ENCODE results near the gene NUP153.

The NUP153 gene

DNA sequence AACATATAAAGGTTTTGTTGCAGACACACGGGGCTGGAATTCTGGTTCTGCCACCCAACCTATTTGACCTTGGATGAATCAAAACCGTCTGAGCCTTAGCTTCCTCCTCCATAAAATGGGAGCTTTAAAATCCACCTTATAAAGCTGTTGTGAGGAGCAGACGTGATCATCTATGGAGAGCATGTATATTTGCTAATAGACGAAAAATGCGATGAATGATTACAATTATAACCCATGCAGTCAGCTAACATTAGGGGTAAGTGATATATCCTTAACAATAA is 586 bp upstream of the NUP153 start:
- H3K4me3 Mint-ChIP-seq, result peak overlapping the region; percentile 82
- ATAC-seq (replicated peaks; ENCODE audit: extremely low read depth, poor library complexity, severe bottlenecking) (no peak), DNase-seq (ENCODE audit: low spot score in 2 of 2) (no peak)
- H3K27ac Mint-ChIP-seq (ENCODE audit: low read depth), result peak overlapping the region; percentile 89
- no peaks in the 10 kb centered on the region for H3K27me3 Mint-ChIP-seq
- H3K9me3 Mint-ChIP-seq, result no peaks in the 10 kb centered on the region
- H3K36me3 Mint-ChIP-seq (ENCODE audit: insufficient read depth), result peaks cover 18% of the 10 kb centered on the region
- H3K4me1 Mint-ChIP-seq, result peaks cover 29% of the 10 kb centered on the region

DNA sequence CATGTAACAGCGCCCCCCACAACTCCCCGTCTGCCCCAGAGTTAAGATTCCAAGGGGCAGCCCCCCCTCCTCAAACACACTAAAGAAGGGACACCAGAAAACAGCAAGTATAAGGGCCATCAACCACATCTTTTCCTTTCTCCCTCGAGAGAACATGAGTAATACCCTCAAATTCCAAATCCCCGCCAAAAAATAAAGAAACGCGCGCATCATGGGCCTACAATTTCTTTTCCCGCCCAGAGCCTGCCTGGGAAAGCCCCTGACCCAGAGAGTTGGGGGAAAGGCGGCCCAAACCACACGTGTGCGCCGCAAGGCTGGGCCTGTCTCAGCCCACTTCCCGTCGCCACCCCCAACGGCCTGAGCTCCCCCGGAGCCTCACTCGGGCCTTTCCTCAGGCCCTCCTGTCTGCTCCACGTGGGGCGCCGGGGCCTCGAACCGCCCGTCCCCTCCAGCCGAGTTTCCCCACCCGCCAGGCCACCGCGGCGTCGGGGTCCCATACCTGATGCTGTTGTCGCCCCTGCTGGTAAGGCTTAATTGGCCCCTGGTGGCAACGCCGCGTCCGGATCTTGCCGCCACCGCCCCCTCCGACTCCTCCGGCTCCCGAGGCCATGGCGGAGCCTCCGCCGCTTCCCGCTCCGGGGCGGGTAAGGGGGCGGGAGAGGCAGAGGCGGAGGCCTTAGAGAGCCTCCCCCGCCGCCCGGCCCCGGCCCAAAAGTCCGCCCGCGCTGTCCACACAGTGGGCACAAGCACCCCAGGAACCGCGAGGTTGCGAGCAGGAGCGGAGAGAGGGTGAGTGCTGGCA is 746 bp downstream of the NUP153 start:
- Mint-ChIP-seq H3K27ac (ENCODE audit: low read depth) (peak overlapping the region; percentile 89), H3K9me3 (no peaks in the 10 kb centered on the region), H3K36me3 (ENCODE audit: insufficient read depth) (peaks cover 25% of the 10 kb centered on the region), H3K4me1 (peaks cover 35% of the 10 kb centered on the region), H3K4me3 (peak overlapping the region; percentile 82), H3K27me3 (no peaks in the 10 kb centered on the region)
- DNase-seq (ENCODE audit: low spot score in 2 of 2) (peak; percentile 64 to 81), ATAC-seq (replicated peaks; ENCODE audit: extremely low read depth, poor library complexity, severe bottlenecking) (peak; percentile 77)

DNA sequence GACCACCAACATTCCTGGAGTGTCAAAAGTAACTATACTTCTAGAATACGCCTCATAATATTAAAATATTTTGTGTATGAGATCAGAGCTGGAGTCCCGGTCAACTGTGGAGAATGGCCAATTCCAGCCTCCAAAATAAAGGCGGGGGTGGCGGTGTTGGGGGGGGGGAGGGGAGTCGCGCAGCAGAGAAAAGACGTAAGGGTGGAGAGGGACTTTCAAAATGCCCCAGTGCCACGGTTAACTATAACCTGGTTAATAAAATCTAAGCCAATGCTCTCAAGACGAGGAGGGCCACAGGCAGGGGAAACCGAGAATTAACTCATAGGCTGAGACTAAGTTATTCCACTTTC is 1.3 kb downstream of the NUP153 start:
- peaks cover 27% of the 10 kb centered on the region for H3K36me3 Mint-ChIP-seq (ENCODE audit: insufficient read depth)
- no peaks in the 10 kb centered on the region for H3K27me3 Mint-ChIP-seq
- ATAC-seq (replicated peaks; ENCODE audit: extremely low read depth, poor library complexity, severe bottlenecking) (no peak), DNase-seq (ENCODE audit: low spot score in 2 of 2) (no peak)
- H3K4me1 Mint-ChIP-seq, result peaks cover 35% of the 10 kb centered on the region
- H3K9me3 Mint-ChIP-seq, result no peaks in the 10 kb centered on the region
- H3K4me3 Mint-ChIP-seq, result peak overlapping the region; percentile 82
- peak overlapping the region; percentile 89 for H3K27ac Mint-ChIP-seq (ENCODE audit: low read depth)

DNA sequence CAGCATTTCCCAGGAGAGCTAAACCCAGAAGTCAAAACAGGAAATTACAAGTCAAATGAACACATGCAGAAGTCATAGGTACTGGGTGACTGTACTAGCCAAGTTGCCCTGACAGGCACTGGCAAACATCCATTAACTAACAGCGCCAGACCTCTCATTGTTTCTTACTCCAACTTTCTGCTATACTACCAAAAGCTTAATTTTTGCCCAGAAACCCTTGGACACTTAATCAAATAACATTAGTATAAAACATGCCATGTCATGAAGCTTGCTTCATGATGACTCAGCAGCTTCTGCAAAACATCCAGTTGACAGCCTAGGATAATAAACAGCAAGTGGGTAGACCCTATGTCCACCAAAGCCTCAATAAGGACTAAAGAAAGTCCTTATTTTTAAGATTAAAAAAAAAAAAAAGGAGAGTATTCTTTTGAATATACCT is 3.5 kb downstream of the NUP153 start:
- Mint-ChIP-seq H3K9me3 (no peaks in the 10 kb centered on the region), H3K4me1 (peaks cover 35% of the 10 kb centered on the region), H3K27me3 (no peaks in the 10 kb centered on the region), H3K27ac (ENCODE audit: low read depth) (peak overlapping the region; percentile 89), H3K36me3 (ENCODE audit: insufficient read depth) (peaks cover 28% of the 10 kb centered on the region), H3K4me3 (peak overlapping the region; percentile 82)
- ATAC-seq (replicated peaks; ENCODE audit: extremely low read depth, poor library complexity, severe bottlenecking) (no peak), DNase-seq (ENCODE audit: low spot score in 2 of 2) (no peak)

DNA sequence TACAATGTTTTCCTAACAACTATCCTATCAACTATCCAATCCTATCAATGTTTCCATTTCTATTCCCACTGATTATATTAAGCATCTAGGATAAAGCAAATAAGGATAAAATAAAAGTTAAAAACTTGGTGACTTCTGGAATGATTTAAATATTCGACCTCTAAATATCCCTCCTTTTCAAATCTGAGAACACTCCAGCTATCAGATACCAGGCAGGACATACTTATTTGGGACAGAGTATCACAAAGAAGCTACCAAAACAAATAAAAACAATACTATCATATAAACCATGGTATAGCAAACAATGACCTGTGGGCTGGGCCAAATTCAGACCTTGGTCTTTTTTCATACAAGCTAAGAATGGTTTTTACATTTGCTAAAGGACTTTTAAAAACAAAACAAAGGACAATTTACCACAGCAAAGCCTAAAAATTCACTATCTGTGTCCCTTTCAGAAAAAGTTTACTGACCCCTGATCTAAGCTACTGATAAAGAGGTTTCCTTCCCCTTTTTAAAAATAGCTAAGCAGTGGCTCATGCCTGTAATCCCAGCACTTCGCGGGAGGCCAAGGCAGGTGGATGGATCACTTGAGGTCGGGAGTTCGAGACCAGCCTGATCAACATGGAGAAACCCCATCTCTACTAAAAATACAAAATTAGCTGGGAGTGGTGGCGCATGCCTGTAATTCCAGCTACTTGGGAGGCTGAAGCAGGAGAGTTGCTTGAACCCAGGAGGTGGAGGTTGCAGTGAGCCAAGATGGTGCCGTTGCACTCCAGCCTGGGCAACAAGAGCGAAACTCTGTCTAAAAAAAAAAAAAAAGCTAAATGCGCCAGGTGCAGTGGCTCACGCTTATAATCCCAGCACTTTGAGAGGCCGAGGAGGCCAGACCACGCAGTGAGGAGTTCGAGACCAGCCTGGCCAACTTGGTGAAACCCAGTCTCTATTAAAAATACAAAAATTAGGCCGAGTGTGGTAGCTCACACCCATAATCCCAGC is 6.0 kb downstream of the NUP153 start:
- DNase-seq (ENCODE audit: low spot score in 2 of 2), result no peak
- H3K9me3 Mint-ChIP-seq, result no peaks in the 10 kb centered on the region
- H3K36me3 Mint-ChIP-seq (ENCODE audit: insufficient read depth), result peaks cover 22% of the 10 kb centered on the region
- H3K4me1 Mint-ChIP-seq, result peaks cover 34% of the 10 kb centered on the region
- H3K27ac Mint-ChIP-seq (ENCODE audit: low read depth), result peak overlapping the region; percentile 89
- no peak for ATAC-seq (replicated peaks; ENCODE audit: extremely low read depth, poor library complexity, severe bottlenecking)
- H3K4me3 Mint-ChIP-seq, result no peak overlapping the region
- no peaks in the 10 kb centered on the region for H3K27me3 Mint-ChIP-seq

DNA sequence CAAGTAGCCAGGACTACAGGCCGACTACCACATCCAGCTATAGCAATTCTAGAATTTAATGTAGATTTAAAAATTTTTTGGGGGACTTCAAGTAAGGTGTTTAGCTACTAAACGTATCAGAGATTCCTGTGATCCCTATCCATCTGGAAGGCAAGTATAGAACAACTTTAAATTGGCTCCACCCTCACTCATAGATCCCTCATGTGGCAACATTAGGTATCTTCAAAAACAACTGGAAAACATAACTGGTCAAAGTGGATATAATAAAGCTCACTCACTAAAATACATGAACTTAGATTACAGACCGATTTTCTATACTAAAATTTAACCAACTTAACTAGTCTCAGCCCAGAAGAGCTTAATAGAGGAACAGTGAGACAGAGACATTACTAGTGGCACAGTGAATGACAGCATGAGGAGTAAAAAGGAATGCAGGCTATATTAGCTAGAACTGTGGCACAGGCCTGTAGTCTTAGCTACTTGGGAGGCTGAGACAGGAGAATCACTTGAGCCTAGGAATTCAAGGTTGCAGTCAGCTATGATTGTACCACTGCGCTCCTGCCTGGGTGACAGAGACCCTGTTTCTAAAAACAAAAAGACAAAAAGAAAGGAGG is 14.7 kb downstream of the NUP153 start:
- Mint-ChIP-seq H3K4me3 (no peak overlapping the region), H3K9me3 (no peaks in the 10 kb centered on the region), H3K4me1 (peaks cover 68% of the 10 kb centered on the region), H3K27ac (ENCODE audit: low read depth) (no peak overlapping the region), H3K27me3 (no peaks in the 10 kb centered on the region), H3K36me3 (ENCODE audit: insufficient read depth) (peaks cover 36% of the 10 kb centered on the region)
- no peak for ATAC-seq (replicated peaks; ENCODE audit: extremely low read depth, poor library complexity, severe bottlenecking)
- no peak for DNase-seq (ENCODE audit: low spot score in 2 of 2)

DNA sequence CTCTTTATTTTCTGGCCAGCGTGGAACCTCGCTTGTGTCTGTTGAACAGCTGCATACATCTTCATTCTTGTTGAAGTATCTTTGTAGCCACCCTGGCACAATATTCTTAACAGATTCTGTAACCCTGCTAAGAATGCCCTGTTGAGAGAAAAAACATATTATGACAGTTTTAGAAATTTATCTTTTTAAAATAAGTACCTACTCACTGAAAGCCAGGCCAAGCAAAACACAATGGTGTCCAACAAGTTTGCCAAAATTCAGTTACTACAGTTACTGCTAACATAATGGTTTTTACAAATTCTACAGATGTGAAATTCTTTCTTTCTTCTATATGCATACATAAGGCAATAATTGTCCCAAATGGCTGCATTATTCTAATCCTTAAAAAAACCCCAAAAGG is 18.2 kb downstream of the NUP153 start:
- H3K9me3 Mint-ChIP-seq, result no peaks in the 10 kb centered on the region
- peak overlapping the region; percentile 18 for H3K4me3 Mint-ChIP-seq
- H3K27me3 Mint-ChIP-seq, result no peaks in the 10 kb centered on the region
- H3K36me3 Mint-ChIP-seq (ENCODE audit: insufficient read depth), result peaks cover 39% of the 10 kb centered on the region
- ATAC-seq (replicated peaks; ENCODE audit: extremely low read depth, poor library complexity, severe bottlenecking) (no peak), DNase-seq (ENCODE audit: low spot score in 2 of 2) (no peak)
- peak overlapping the region; percentile 36 for H3K27ac Mint-ChIP-seq (ENCODE audit: low read depth)
- peaks cover 58% of the 10 kb centered on the region for H3K4me1 Mint-ChIP-seq

DNA sequence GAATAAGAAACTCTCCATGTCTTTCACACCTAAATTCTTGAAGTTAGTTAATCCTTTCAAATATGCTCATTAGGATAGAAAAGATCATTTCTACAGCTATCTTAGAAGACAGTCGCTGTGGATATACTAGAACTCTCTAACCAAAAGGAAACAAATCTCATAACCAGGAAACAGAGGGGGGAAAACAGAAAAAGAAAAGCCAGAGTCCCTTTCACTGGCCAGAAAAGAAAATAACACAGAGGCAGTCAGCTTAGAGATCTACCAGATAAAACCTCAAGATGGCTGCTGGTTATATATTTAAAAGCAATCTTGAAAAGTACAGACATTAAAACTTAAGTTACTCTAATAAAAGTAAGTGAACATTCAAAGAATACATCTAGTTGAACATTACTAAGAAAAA is 19.6 kb downstream of the NUP153 start:
- no peak overlapping the region for H3K4me3 Mint-ChIP-seq
- DNase-seq (ENCODE audit: low spot score in 2 of 2) (no peak), ATAC-seq (replicated peaks; ENCODE audit: extremely low read depth, poor library complexity, severe bottlenecking) (no peak)
- H3K9me3 Mint-ChIP-seq, result no peaks in the 10 kb centered on the region
- H3K27ac Mint-ChIP-seq (ENCODE audit: low read depth), result peak overlapping the region; percentile 36
- H3K27me3 Mint-ChIP-seq, result no peaks in the 10 kb centered on the region
- H3K4me1 Mint-ChIP-seq, result peaks cover 56% of the 10 kb centered on the region
- H3K36me3 Mint-ChIP-seq (ENCODE audit: insufficient read depth), result peaks cover 40% of the 10 kb centered on the region

DNA sequence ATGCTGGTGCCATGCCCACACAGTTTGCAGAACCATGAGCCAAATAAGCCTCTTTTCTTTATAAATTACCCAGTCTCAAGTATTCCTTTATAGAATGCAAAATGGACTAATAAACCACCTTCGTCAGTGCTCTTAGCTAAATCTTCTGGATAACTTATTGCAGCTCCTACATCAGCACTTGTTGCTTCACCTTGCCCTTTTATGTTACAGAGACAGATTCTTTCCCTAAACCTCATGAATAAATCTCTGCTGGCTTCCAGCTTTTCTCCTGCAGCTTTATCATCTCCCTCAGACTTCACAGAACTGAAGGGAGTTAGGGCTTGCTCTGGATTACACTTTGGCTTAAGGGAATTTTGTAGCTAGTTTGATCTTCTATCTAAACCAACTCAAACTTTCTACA is 22.6 kb downstream of the NUP153 start:
- peak overlapping the region; percentile 33 for H3K27ac Mint-ChIP-seq (ENCODE audit: low read depth)
- H3K9me3 Mint-ChIP-seq, result no peaks in the 10 kb centered on the region
- H3K4me1 Mint-ChIP-seq, result peaks cover 64% of the 10 kb centered on the region
- no peak overlapping the region for H3K4me3 Mint-ChIP-seq
- no peaks in the 10 kb centered on the region for H3K27me3 Mint-ChIP-seq
- H3K36me3 Mint-ChIP-seq (ENCODE audit: insufficient read depth), result peaks cover 38% of the 10 kb centered on the region
- no peak for ATAC-seq (replicated peaks; ENCODE audit: extremely low read depth, poor library complexity, severe bottlenecking)
- DNase-seq (ENCODE audit: low spot score in 2 of 2), result no peak

DNA sequence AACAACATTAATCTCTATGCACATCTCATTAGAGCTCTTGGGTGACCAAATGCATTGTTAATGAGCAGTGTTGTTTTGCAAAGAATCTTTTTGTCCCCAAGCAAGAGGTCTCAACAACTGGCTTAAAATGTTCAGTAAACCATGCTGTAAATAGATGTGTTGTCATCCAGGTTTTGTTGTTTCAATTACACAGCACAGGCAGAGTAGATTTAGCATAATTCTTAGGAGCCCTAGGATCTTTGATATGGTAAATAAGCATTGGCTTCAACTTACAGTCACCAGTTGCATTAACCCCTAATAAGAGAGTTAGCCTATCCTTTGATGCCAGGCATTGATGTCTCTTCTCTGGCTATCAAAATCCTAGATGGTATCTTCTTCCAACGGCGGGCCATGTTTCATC is 23.3 kb downstream of the NUP153 start:
- Mint-ChIP-seq H3K27me3 (no peaks in the 10 kb centered on the region), H3K27ac (ENCODE audit: low read depth) (no peak overlapping the region), H3K9me3 (no peaks in the 10 kb centered on the region), H3K36me3 (ENCODE audit: insufficient read depth) (peaks cover 38% of the 10 kb centered on the region), H3K4me3 (no peak overlapping the region), H3K4me1 (peaks cover 69% of the 10 kb centered on the region)
- ATAC-seq (replicated peaks; ENCODE audit: extremely low read depth, poor library complexity, severe bottlenecking) (no peak), DNase-seq (ENCODE audit: low spot score in 2 of 2) (no peak)

DNA sequence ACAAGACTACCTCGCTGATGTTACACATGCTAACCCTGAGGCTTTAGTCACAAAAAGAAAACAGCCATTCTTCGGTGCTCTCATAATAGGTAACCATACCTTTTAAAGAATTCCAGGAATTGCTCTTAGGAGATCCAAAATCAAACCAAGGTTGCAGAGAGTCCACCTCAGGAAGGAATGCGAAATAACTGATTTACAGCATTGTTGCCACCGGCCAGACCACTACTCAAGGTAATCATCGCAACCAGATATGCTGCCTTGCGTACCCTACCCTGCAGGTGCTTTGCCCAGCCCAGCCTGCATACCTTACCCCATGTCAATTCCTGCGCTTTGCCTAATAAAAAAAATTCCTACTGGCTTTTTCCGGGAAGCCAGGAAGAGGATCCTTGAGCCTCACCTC is 27.0 kb downstream of the NUP153 start:
- no peak overlapping the region for H3K27ac Mint-ChIP-seq (ENCODE audit: low read depth)
- H3K4me3 Mint-ChIP-seq, result no peak overlapping the region
- H3K36me3 Mint-ChIP-seq (ENCODE audit: insufficient read depth), result peaks cover 27% of the 10 kb centered on the region
- DNase-seq (ENCODE audit: low spot score in 2 of 2), result no peak
- ATAC-seq (replicated peaks; ENCODE audit: extremely low read depth, poor library complexity, severe bottlenecking), result no peak
- no peaks in the 10 kb centered on the region for H3K27me3 Mint-ChIP-seq
- H3K9me3 Mint-ChIP-seq, result no peaks in the 10 kb centered on the region
- H3K4me1 Mint-ChIP-seq, result peaks cover 76% of the 10 kb centered on the region

DNA sequence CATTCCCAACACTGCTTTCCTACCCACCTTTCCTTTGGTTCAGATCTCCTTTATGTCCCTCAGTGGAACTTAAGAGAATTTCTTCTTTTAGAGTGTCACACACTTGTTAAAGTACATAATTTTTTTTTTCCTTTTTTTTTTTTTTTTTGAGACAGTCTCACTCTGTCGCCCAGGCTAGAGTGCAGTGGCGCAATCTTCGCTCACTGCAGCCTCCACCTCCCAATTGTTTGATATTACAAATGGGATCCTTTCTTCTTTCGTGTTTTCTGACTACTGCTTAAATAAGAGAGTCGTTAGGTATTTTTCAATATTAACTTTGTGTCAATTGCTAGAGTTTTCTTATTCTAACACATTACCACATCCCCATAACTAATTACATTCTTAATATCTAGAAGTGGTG is 29.1 kb downstream of the NUP153 start:
- no peak overlapping the region for H3K4me3 Mint-ChIP-seq
- H3K36me3 Mint-ChIP-seq (ENCODE audit: insufficient read depth), result peaks cover 38% of the 10 kb centered on the region
- H3K9me3 Mint-ChIP-seq, result no peaks in the 10 kb centered on the region
- no peak for ATAC-seq (replicated peaks; ENCODE audit: extremely low read depth, poor library complexity, severe bottlenecking)
- DNase-seq (ENCODE audit: low spot score in 2 of 2), result no peak
- H3K27ac Mint-ChIP-seq (ENCODE audit: low read depth), result peak overlapping the region; percentile 77
- H3K4me1 Mint-ChIP-seq, result peaks cover 69% of the 10 kb centered on the region
- no peaks in the 10 kb centered on the region for H3K27me3 Mint-ChIP-seq
